Measurements from ENCODE around the gene RAB3GAP1. TPM values are rescaled to one million over a fixed set of nuclear protein-coding genes. Genes with fewer than 3 reads are reported as not detected.

Gene RAB3GAP1
- total RNA-seq, 4 donors from 2014 or later = 34.4 to 53.3 (median 45.1) TPM

- no peak for DNase-seq (ENCODE audit: low spot score)
- no peak for TF ChIP-seq CTCF (IDR thresholded peaks at IDR 0.05)
- no peak for ATAC-seq (ENCODE audit: low FRiP score)
Observed at GRCh38 chr2:135169900-135170753, 118.0 kb downstream of the RAB3GAP1 start.

DNA sequence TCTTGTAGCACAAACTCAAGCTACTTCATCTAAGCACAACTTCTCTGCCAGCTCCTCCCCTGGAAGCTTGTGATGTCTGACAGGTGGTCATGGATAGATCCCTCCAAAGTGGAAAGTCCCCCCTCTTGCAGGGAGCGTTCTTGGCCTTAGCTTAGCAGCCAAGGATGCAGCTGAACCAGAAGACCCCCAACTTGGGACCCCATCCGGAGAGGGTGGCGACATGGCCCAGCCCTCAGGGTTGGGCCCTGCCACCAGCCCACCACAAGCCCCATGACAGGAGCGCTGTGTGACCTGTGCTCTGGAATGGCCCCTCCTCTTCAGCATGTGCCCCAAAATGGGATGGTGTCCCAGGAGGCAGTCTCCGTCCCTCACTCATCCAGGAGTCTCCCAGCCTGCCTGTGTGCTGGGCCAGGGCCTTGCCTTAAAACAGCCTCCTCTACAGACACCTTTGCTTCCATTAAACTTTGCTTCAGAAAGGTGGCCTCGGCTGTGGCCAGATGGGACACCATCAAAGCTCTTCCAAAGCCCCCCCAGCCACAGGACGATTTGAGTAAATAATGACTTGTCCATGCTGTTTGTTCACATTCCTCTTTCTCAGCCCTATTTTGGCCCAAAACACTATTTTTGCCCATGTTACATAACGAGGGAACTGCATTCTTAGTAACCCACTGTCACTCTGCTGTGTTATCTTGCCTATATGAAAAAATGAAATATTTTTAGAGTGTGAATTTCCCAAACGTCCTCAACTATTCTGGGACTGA is 122.1 kb downstream of the RAB3GAP1 start:
- no peak for TF ChIP-seq CTCF (IDR thresholded peaks at IDR 0.05)
- DNase-seq (ENCODE audit: low spot score) = no peak
- ATAC-seq (ENCODE audit: low FRiP score) = no peak

DNA sequence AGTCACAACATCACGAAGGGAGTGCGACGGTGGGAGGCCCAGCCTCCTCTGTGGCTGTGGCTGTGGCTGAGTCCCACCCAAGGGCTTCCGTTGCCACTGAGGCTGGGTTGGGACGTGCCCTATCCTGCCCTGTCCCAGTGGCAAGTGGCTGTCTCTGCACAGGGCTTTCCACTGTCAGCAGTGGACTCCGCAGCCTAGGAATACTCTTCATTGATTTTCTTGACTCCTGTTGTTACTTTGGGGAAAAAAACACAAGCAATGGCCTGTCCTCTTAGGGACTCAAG is 122.7 kb downstream of the RAB3GAP1 start:
- ATAC-seq (ENCODE audit: low FRiP score) = no peak
- no peak for DNase-seq (ENCODE audit: low spot score)
- no peak for TF ChIP-seq CTCF (IDR thresholded peaks at IDR 0.05)

DNA sequence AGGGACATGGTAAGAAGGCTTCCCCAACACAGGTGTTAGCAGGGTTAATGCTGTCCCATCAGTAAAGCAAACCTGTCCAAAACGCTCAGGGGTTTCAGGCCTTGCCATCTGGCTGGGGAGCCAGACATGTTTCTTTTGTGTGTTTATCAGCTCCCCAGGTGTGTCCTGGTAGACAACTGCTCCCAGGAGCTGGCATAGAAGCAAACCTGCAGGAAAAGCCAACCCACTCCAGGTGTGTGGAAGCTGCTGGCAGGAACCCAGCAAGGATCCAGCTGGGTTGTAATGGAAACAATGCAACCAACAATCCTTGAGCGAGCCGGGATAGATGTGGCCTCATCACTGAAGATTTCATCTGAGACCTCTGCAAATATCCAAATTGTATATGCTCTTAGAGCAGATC is 123.1 kb downstream of the RAB3GAP1 start:
- ATAC-seq (ENCODE audit: low FRiP score) (no peak), DNase-seq (ENCODE audit: low spot score) (no peak)
- no peak for TF ChIP-seq CTCF (IDR thresholded peaks at IDR 0.05)

DNA sequence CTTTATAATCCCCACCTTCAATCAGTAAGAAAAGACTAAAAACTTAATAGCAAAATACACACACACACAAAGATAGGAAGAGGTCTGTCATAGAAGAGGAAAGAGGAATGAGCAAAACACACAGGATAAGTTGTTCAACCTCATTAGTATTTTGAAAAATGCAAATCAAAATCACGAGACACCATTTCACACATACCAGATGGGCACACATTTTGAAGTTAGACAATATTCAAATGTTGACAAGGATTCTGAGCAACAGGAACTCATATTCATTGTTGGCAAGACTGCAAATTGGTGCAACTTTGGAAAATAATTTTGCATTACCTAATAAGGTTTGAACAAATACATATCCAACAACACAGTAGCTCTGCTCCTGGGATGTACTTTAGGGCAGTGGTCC is 127.6 kb downstream of the RAB3GAP1 start:
- DNase-seq (ENCODE audit: low spot score) = no peak
- ATAC-seq (ENCODE audit: low FRiP score) = no peak
- TF ChIP-seq CTCF (IDR thresholded peaks at IDR 0.05) = no peak

- DNase-seq (ENCODE audit: low spot score) = no peak
- TF ChIP-seq CTCF (IDR thresholded peaks at IDR 0.05) = no peak
- no peak for ATAC-seq (ENCODE audit: low FRiP score)
Observed at GRCh38 chr2:135182190-135182589, 130.1 kb downstream of the RAB3GAP1 start.

DNA sequence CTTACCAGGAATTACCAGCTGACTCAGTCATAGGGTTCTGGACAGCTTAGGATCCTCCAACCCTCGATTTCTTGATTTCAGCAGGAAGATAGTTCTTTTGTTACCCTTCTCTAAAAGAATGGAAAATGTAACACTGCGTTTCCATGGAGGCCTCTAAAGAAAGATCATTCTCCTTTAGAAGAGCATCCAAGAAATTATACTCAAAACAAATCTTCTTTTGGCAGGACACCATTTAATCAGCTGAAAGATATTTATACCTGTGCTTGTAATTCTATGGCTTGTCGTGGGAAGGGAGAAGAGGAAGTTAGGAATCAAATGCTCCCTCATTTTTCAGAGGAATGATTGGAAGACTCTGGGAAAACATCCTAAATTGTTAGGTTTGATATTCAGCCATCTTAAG is 130.5 kb downstream of the RAB3GAP1 start:
- DNase-seq (ENCODE audit: low spot score) (no peak), ATAC-seq (ENCODE audit: low FRiP score) (no peak)
- TF ChIP-seq CTCF (IDR thresholded peaks at IDR 0.05) = no peak
